CD14-positive monocyte (primary cell): ENCODE measurements around the gene LRP1B. TPM values are rescaled to one million over a fixed set of nuclear protein-coding genes. Genes with fewer than 3 reads are reported as not detected.

Source experiments
- DNase-seq, 3 donors: peaks; one replicate each; pipeline ENCODE4 v3.0.0-alpha.2; 2011 to 2022
- H2AFZ ChIP-seq: 2 replicates; pipeline ENCODE4 v1.6.0; 2012; ENCODE audit warnings: mild to moderate bottlenecking, low read depth, low read length, inconsistent platforms; ENCODE audit not compliant: insufficient read depth, poor library complexity, severe bottlenecking
- H3K27ac ChIP-seq, 2 donors: 1 replicate in 1 of 2; 2 replicates in 1 of 2; pipeline ENCODE4 v1.5.1; 2012 to 2013; ENCODE audit warnings: low read length in 2 of 2, control low read depth in 1 of 2, inconsistent platforms in 1 of 2, low read depth in 1 of 2, mild to moderate bottlenecking in 1 of 2
- H3K27me3 ChIP-seq, 2 donors: one replicate each; pipeline versions ENCODE4 v1.6.0 to v1.6.1; 2011 to 2013; ENCODE audit warnings: low read length in 2 of 2; ENCODE audit not compliant: control insufficient read depth in 2 of 2, insufficient read depth in 2 of 2
- H3K36me3 ChIP-seq, 2 donors: replicated peaks in 1 of 2; 1 replicate in 1 of 2; 2 replicates in 1 of 2; pipeline versions ENCODE4 v1.5.1 to v1.6.1; 2012 to 2013; ENCODE audit warnings: low read length in 2 of 2, control low read depth in 1 of 2, inconsistent platforms in 1 of 2, mild to moderate bottlenecking in 1 of 2; ENCODE audit not compliant: insufficient read depth in 2 of 2, control insufficient read depth in 1 of 2
- H3K4me1 ChIP-seq, 2 donors: 1 replicate in 1 of 2; 2 replicates in 1 of 2; pipeline versions ENCODE4 v1.5.1 to v1.6.1; 2012 to 2013; ENCODE audit warnings: low read length in 2 of 2, control low read depth in 1 of 2, inconsistent platforms in 1 of 2, mild to moderate bottlenecking in 1 of 2, moderate library complexity in 1 of 2; ENCODE audit not compliant: insufficient read depth in 2 of 2, control insufficient read depth in 1 of 2
- H3K4me2 ChIP-seq: replicated peaks from 2 replicates; pipeline ENCODE3; 2012; ENCODE audit warnings: low read length, moderate library complexity, mild to moderate bottlenecking; ENCODE audit not compliant: poor library complexity, severe bottlenecking; ENCODE audit errors: extremely low read depth
- H3K4me3 ChIP-seq, 3 experiments: fragments of 200-600 bp in 1 of 3; sonication (generic) in 1 of 3; replicated peaks in 1 of 3; 1 replicate in 2 of 3; 2 replicates in 1 of 3; pipeline ENCODE4 v1.5.1; 2011 to 2013; ENCODE audit warnings: low read length in 3 of 3, mild to moderate bottlenecking in 3 of 3, control low read depth in 2 of 3, low read depth in 2 of 3, inconsistent platforms in 1 of 3, moderate library complexity in 1 of 3
- H3K79me2 ChIP-seq: 2 replicates; pipeline ENCODE4 v1.6.0; 2012; ENCODE audit warnings: mild to moderate bottlenecking, control low read depth, inconsistent platforms, low read length, moderate library complexity; ENCODE audit not compliant: insufficient read depth
- H3K9ac ChIP-seq: 2 replicates; pipeline ENCODE4 v1.6.0; 2017; ENCODE audit warnings: low read length, mild to moderate bottlenecking; ENCODE audit not compliant: insufficient read depth, poor library complexity, severe bottlenecking
- H3K9me3 ChIP-seq, 2 donors: replicated peaks in 1 of 2; 1 replicate in 1 of 2; 2 replicates in 1 of 2; pipeline versions ENCODE4 v1.5.1 to v1.6.1; 2012 to 2013; ENCODE audit warnings: low read length in 2 of 2, control low read depth in 1 of 2; ENCODE audit not compliant: control insufficient read depth in 1 of 2, insufficient read depth in 1 of 2
- H4K20me1 ChIP-seq: 2 replicates; pipeline ENCODE4 v1.6.0; 2012; ENCODE audit warnings: mild to moderate bottlenecking, low read length, control low read depth, moderate library complexity; ENCODE audit not compliant: insufficient read depth
- H3K27ac Mint-ChIP-seq, 7 donors: one replicate each; pipeline ENCODE4 v1.8.0; 2020; ENCODE audit warnings: mild to moderate bottlenecking in 7 of 7, mixed read lengths in 7 of 7, moderate library complexity in 6 of 7, inconsistent platforms in 2 of 7
- H3K27me3 Mint-ChIP-seq, 3 donors: one replicate each; pipeline ENCODE4 v1.8.0; 2021 to 2022; ENCODE audit warnings: low read depth in 3 of 3, mild to moderate bottlenecking in 3 of 3, mixed read lengths in 3 of 3, moderate library complexity in 3 of 3, inconsistent platforms in 1 of 3
- H3K36me3 Mint-ChIP-seq, 2 donors: one replicate each; pipeline ENCODE4 v1.8.0; 2020; ENCODE audit warnings: mixed read lengths in 2 of 2, inconsistent platforms in 1 of 2, mild to moderate bottlenecking in 1 of 2
- H3K4me1 Mint-ChIP-seq: one replicate; pipeline ENCODE4 v1.8.0; 2020; ENCODE audit warnings: mild to moderate bottlenecking, mixed read lengths
- H3K4me3 Mint-ChIP-seq, 2 donors: one replicate each; pipeline ENCODE4 v1.8.0; 2020; ENCODE audit warnings: mild to moderate bottlenecking in 2 of 2, mixed read lengths in 2 of 2, moderate library complexity in 1 of 2
- H3K9me3 Mint-ChIP-seq, 7 donors: one replicate each; pipeline ENCODE4 v1.8.0; 2020 to 2022; ENCODE audit warnings: mixed read lengths in 7 of 7, mild to moderate bottlenecking in 6 of 7, moderate library complexity in 6 of 7, inconsistent platforms in 2 of 7
- CTCF ChIP-seq: fragments of 200-600 bp; IDR thresholded peaks from one replicate; pipeline ENCODE4 v1.8.0; 2022; ENCODE audit warnings: antibody characterized with exemption, mild to moderate bottlenecking
- WGBS: methylation state at CpG from one replicate; pipeline ENCODE4 v1.1.5; 2013; ENCODE audit warnings: missing lambda C conversion rate; ENCODE audit not compliant: insufficient coverage; 5-methylcytosine and 5-hydroxymethylcytosine counted together
- intact Hi-C, 2 donors: fragments of 100-400 bp; cut with micrococcal nuclease; formaldehyde crosslinking; loops; one replicate each; pipeline versions ENCODE4 v1.15.0 to v1.15.1; 2023
- polyA plus RNA-seq, 3 donors: library from polyadenylated mRNA; depleted of rRNA in 1 of 3; unstranded in 2 of 3; stranded (reverse) in 1 of 3; fragments of 300-500 nt in 2 of 3; fragments of >200 nt in 1 of 3; fragmentation: Illumina TruSeq in 2 of 3; gene quantifications; 1 replicate in 2 of 3; 2 replicates in 1 of 3; pipeline ENCODE4 v1.2.3, GENCODE V29; 2012 to 2021

Gene LRP1B
- polyA plus RNA-seq, 3 donors, result not detected

- H3K27ac ChIP-seq, result no peak overlapping the region
- H3K4me1 Mint-ChIP-seq, result no peaks in the 10 kb centered on the region
- no CpG with 5 or more reads among the region's 1 CpG for WGBS
- H3K4me2 ChIP-seq, result no peak overlapping the region
- H3K9me3 Mint-ChIP-seq, result no peaks in the 10 kb centered on the region
- no peak overlapping the region for H3K4me3 Mint-ChIP-seq
- no peaks in the 10 kb centered on the region for H3K27me3 Mint-ChIP-seq
- H4K20me1 ChIP-seq, result no peaks in the 10 kb centered on the region
- no peak overlapping the region for H3K27ac Mint-ChIP-seq
- no peak overlapping the region for H3K4me3 ChIP-seq
- no peaks in the 10 kb centered on the region for H3K36me3 ChIP-seq
- no peak for DNase-seq
- H3K36me3 Mint-ChIP-seq, result no peaks in the 10 kb centered on the region
- H3K79me2 ChIP-seq, result no peaks in the 10 kb centered on the region
- H3K9me3 ChIP-seq, result no peaks in the 10 kb centered on the region
- no peaks in the 10 kb centered on the region for H3K4me1 ChIP-seq
- no peak for TF ChIP-seq CTCF
- H2AFZ ChIP-seq, result no peak overlapping the region
- H3K9ac ChIP-seq, result no peak overlapping the region
- H3K27me3 ChIP-seq, result no peaks in the 10 kb centered on the region
- intact Hi-C loops, result no loop called here
These were observed 1884.8 kb downstream of the LRP1B start for GRCh38 chr2:140246058-140246457.

DNA sequence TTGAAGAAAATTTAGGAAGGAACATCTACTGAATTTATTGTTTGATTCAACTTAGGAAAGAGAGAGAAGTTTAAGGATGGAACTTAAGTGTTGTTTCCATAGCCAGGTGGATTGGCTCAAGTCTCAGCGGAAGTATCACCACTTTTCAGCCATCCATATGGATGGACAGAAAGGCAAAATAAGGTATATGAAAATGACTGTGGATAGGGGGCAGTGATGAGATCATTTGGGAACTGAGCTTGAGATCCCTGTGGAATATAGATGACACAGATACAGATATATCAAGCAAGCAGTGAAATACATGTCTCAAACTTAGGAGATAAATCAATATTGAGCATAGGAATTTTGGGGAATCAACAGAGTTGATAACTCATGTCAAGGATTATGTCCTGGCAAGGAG, 1887.9 kb downstream of the LRP1B start:
- H3K9me3 Mint-ChIP-seq, result no peaks in the 10 kb centered on the region
- 100% methylated on average over 1 of the region's 1 CpG for WGBS
- no peak for DNase-seq
- no peaks in the 10 kb centered on the region for H4K20me1 ChIP-seq
- H3K36me3 ChIP-seq, result no peaks in the 10 kb centered on the region
- H3K27me3 ChIP-seq, result no peaks in the 10 kb centered on the region
- H3K9me3 ChIP-seq, result no peaks in the 10 kb centered on the region
- no peak overlapping the region for H3K27ac Mint-ChIP-seq
- no peaks in the 10 kb centered on the region for H3K27me3 Mint-ChIP-seq
- H2AFZ ChIP-seq, result no peak overlapping the region
- no peaks in the 10 kb centered on the region for H3K4me1 ChIP-seq
- no peak for TF ChIP-seq CTCF
- no peaks in the 10 kb centered on the region for H3K79me2 ChIP-seq
- H3K9ac ChIP-seq, result no peak overlapping the region
- no peaks in the 10 kb centered on the region for H3K36me3 Mint-ChIP-seq
- H3K4me2 ChIP-seq, result no peak overlapping the region
- H3K4me3 Mint-ChIP-seq, result no peak overlapping the region
- no peak overlapping the region for H3K27ac ChIP-seq
- H3K4me1 Mint-ChIP-seq, result no peaks in the 10 kb centered on the region
- intact Hi-C loops, result no loop called here
- H3K4me3 ChIP-seq, result no peak overlapping the region
